Endothelial cell of umbilical vein (primary cell): Measurements from ENCODE around the gene KLC1. TPM values are rescaled to one million over a fixed set of nuclear protein-coding genes. Genes with fewer than 3 reads are reported as not detected.

Experiments used
- BruUV-seq: library from RNA; stranded (reverse); fragments of 400-500 nt; replicated peaks from 2 replicates; lab custom pipeline; 2021; lab: Mats Ljungman, UMichigan
- CTCF ChIA-PET: fragments of 300-600, 350-600 bp; sonication (Branson Sonifier 250); formaldehyde crosslinking; loops from one replicate; lab custom pipeline; 2021; ENCODE audit warnings: antibody characterized with exemption, inconsistent platforms; lab: Charles Lee
- POLR2A ChIA-PET: fragments of 300-600, 350-600 bp; sonication (Branson Sonifier 250); formaldehyde crosslinking; loops from one replicate; lab custom pipeline; 2021; ENCODE audit warnings: antibody characterized with exemption, inconsistent platforms; lab: Charles Lee
- DNase-seq: peaks from one replicate; pipeline ENCODE4 v3.0.0-alpha.2; 2011; ENCODE audit warnings: low read depth, low spot score
- FAIRE-seq: peaks from 2 replicates; lab custom pipeline; 2011; peaks lifted over from hg19 to GRCh38; lab: Jason Lieb, UNC
- H2AFZ ChIP-seq: 2 replicates; pipeline ENCODE4 v1.6.0; 2012; ENCODE audit warnings: low read depth, low read length, control low read depth, inconsistent platforms
- H3K27ac ChIP-seq: 2 replicates; pipeline ENCODE4 v1.5.1; 2011; ENCODE audit warnings: low read depth, mild to moderate bottlenecking, control low read depth, low read length, moderate library complexity; ENCODE audit not compliant: insufficient read depth
- H3K27me3 ChIP-seq, 2 experiments: 2 replicates each; pipeline versions ENCODE4 v1.6.0 to v1.6.1; 2011; ENCODE audit warnings: low read length in 2 of 2, mixed read lengths in 1 of 2; ENCODE audit not compliant: control insufficient read depth in 2 of 2, insufficient read depth in 2 of 2
- H3K36me3 ChIP-seq, 2 experiments: 2 replicates in 1 of 2; 3 replicates in 1 of 2; pipeline ENCODE4 v1.5.1; 2011; ENCODE audit warnings: low read length in 2 of 2, mild to moderate bottlenecking in 1 of 2, moderate library complexity in 1 of 2; ENCODE audit not compliant: control insufficient read depth in 2 of 2, insufficient read depth in 2 of 2; ENCODE audit errors: extremely low read depth in 1 of 2
- H3K4me1 ChIP-seq: 3 replicates; pipeline ENCODE4 v1.5.1; 2011; ENCODE audit warnings: mild to moderate bottlenecking, low read length; ENCODE audit not compliant: control insufficient read depth, insufficient read depth; ENCODE audit errors: extremely low read depth
- H3K4me2 ChIP-seq: 2 replicates; pipeline ENCODE4 v1.6.1; 2011; ENCODE audit warnings: low read length, control low read depth, mixed read lengths; ENCODE audit not compliant: insufficient read depth
- H3K4me3 ChIP-seq, 3 experiments: fragments of 200-600 bp in 1 of 3; sonication (generic), shearing (Covaris generic) in 1 of 3; replicated peaks in 1 of 3; 2 replicates each; pipeline ENCODE4 v1.5.1; 2011 to 2016; ENCODE audit warnings: control low read depth in 3 of 3, low read length in 3 of 3, mild to moderate bottlenecking in 2 of 3, inconsistent platforms in 1 of 3, low read depth in 1 of 3, moderate library complexity in 1 of 3; ENCODE audit not compliant: insufficient read depth in 1 of 3
- H3K79me2 ChIP-seq: 2 replicates; pipeline ENCODE4 v1.6.0; 2012; ENCODE audit warnings: low read length, inconsistent platforms; ENCODE audit not compliant: control insufficient read depth, insufficient read depth
- H3K9ac ChIP-seq: replicated peaks from 2 replicates; pipeline ENCODE3; 2011; ENCODE audit warnings: low read length, control low read depth; ENCODE audit not compliant: insufficient read depth; ENCODE audit errors: extremely low read depth
- H3K9me1 ChIP-seq: replicated peaks from 3 replicates; pipeline ENCODE4 v1.6.0; 2011; ENCODE audit warnings: mild to moderate bottlenecking, low read length; ENCODE audit not compliant: control insufficient read depth, insufficient read depth; ENCODE audit errors: extremely low read depth
- H3K9me3 ChIP-seq: replicated peaks from 2 replicates; pipeline ENCODE4 v1.5.1; 2012; ENCODE audit warnings: low read length, inconsistent platforms; ENCODE audit not compliant: control insufficient read depth, insufficient read depth
- H4K20me1 ChIP-seq: replicated peaks from 2 replicates; pipeline ENCODE3; 2011; ENCODE audit warnings: mild to moderate bottlenecking, low read length; ENCODE audit not compliant: control insufficient read depth, insufficient read depth; ENCODE audit errors: extremely low read depth
- CTCF ChIP-seq, 2 donors: IDR thresholded peaks; 1 replicate in 1 of 2; 2 replicates in 1 of 2; pipeline ENCODE4 v1.5.1; 2011; ENCODE audit warnings: low read length in 2 of 2, mild to moderate bottlenecking in 2 of 2, moderate library complexity in 2 of 2, control low read depth in 1 of 2, inconsistent platforms in 1 of 2, low read depth in 1 of 2; ENCODE audit not compliant: insufficient read depth in 1 of 2; ENCODE audit errors: extremely low read depth in 1 of 2
- EZH2 ChIP-seq: IDR thresholded peaks from 2 replicates; pipeline ENCODE4 v1.6.1; 2012; ENCODE audit warnings: borderline replicate concordance, low read depth, mild to moderate bottlenecking, moderate library complexity, low read length, inconsistent platforms; ENCODE audit not compliant: severe bottlenecking
- FOS ChIP-seq: IDR thresholded peaks from 2 replicates; pipeline ENCODE4 v1.6.1; 2011; ENCODE audit warnings: mild to moderate bottlenecking, low read length, moderate library complexity, borderline replicate concordance; ENCODE audit not compliant: insufficient read depth
- GATA2 ChIP-seq: IDR thresholded peaks from 2 replicates; pipeline ENCODE4 v1.7.0; 2011; ENCODE audit warnings: low read depth, mild to moderate bottlenecking, moderate library complexity, mixed read lengths, low read length; ENCODE audit not compliant: insufficient read length, insufficient read depth
- JUN ChIP-seq: IDR thresholded peaks from 2 replicates; pipeline ENCODE4 v1.6.1; 2011; ENCODE audit warnings: borderline replicate concordance, low read depth; ENCODE audit not compliant: insufficient read length, insufficient read depth
- MAX ChIP-seq: IDR thresholded peaks from 2 replicates; pipeline ENCODE4 v1.6.1; 2011; ENCODE audit not compliant: insufficient read depth, insufficient read length
- MYC ChIP-seq: IDR thresholded peaks from one replicate; pipeline ENCODE4 v1.6.1; 2011; ENCODE audit warnings: mild to moderate bottlenecking, low read depth, low read length
- POLR2A ChIP-seq: IDR thresholded peaks from 2 replicates; pipeline ENCODE4 v1.6.1; 2012; ENCODE audit warnings: low read depth, mild to moderate bottlenecking, control low read depth, low read length
- POLR2AphosphoS5 ChIP-seq: IDR thresholded peaks from 2 replicates; pipeline ENCODE4 v1.6.1; 2012; ENCODE audit warnings: low read depth, mild to moderate bottlenecking, control low read depth, low read length, moderate library complexity; ENCODE audit not compliant: insufficient read depth
- dilution Hi-C: fragments of 300-500 bp; cut with MboI; formaldehyde crosslinking; loops from one replicate; pipeline ENCODE4 v1.15.0; 2019; ENCODE audit warnings: low sequenced_read_pairs; ENCODE audit not compliant: extremely low pct_ligation_motif_present
- intact Hi-C: fragments of 100-400 bp; cut with micrococcal nuclease; formaldehyde crosslinking; loops from one replicate; pipeline ENCODE4 v1.10.0; 2022
- polyA plus RNA-seq, 4 experiments: library from polyadenylated mRNA; depleted of rRNA in 3 of 4; stranded (reverse) in 3 of 4; unstranded in 1 of 4; fragments of >200 nt; gene quantifications; 2 replicates each; pipeline versions ENCODE4 v1.2.1 to v1.2.3, GENCODE V29; 2011 to 2012; ENCODE audit warnings: missing spikeins in 1 of 4
- total RNA-seq: library from RNA; stranded (reverse); gene quantifications from 2 replicates; pipeline ENCODE4 v1.2.3, GENCODE V29; 2021

The KLC1 gene
- total and polyA plus RNA-seq, 2 donors (not counting 3 experiments of a cell fraction or from before 2014, with no cell fraction given) = 124 to 233 TPM

DNA sequence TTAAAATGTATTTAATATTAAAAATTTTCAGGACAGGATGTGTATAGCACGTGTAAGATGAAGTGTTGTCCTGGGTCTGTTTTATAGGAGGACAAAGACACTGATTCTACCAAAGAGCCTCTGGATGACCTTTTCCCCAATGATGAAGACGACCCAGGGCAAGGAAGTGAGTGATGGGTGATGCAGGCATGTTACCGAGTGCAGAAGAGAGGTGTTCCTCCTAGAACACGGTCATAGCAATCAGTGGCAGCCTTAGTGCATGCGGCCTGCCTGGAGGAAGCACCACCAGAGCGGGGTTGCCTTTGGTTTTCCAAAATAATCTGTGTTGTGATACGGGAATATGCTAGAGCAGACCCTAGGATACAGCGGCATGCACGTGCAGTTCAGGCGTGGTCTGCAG is 33.0 kb downstream of the KLC1 start:
- dilution Hi-C loops = no loop called here
- CTCF ChIA-PET = no interaction called here
- Histone ChIP-seq H3K9ac (no peak overlapping the region), H3K9me1 (no peaks in the 10 kb centered on the region), H3K27me3 (no peaks in the 10 kb centered on the region), H3K4me1 (no peaks in the 10 kb centered on the region), H4K20me1 (no peaks in the 10 kb centered on the region), H2AFZ (no peak overlapping the region), H3K4me3 (no peak overlapping the region), H3K27ac (no peak overlapping the region), H3K36me3 (peaks cover 23 to 26% of the 10 kb centered on the region in 2 experiments), H3K4me2 (no peak overlapping the region), H3K79me2 (peaks cover 53% of the 10 kb centered on the region), H3K9me3 (no peaks in the 10 kb centered on the region)
- no TSS peak for BruUV-seq
- intact Hi-C loops = no loop called here
- no peak for TF ChIP-seq MYC
- TF ChIP-seq GATA2 = no peak
- no peak for FAIRE-seq
- no peak for DNase-seq
- POLR2A ChIA-PET = no interaction called here

DNA sequence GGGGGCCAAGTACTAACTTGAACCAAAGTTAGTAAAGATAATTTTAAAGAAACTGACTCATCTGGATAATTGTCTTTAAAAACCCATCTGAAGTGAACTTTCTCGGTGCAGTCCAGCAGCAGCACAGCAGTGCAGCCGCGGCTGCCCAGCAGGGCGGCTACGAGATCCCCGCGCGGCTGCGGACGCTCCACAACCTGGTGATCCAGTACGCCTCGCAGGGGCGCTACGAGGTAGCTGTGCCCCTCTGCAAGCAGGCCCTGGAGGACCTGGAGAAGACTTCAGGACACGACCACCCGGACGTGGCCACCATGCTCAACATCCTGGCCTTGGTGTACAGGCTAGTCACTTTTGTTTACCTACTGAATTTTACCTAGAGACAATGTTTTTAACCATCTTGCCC is 33.6 kb downstream of the KLC1 start:
- DNase-seq = no peak
- TF ChIP-seq FOS (no peak), GATA2 (no peak), MAX (no peak), POLR2AphosphoS5 (no peak), POLR2A (no peak), CTCF (IDR thresholded peaks at IDR 0.05; ENCODE audit: extremely low read depth in 1 of 2, insufficient read depth in 1 of 2, low read depth in 1 of 2, low read length in 2 of 2) (no peak), MYC (no peak), EZH2 (no peak), JUN (no peak)
- CTCF ChIA-PET = no interaction called here
- Histone ChIP-seq H3K79me2 (peaks cover 51% of the 10 kb centered on the region), H4K20me1 (no peaks in the 10 kb centered on the region), H3K4me2 (no peak overlapping the region), H3K27me3 (no peaks in the 10 kb centered on the region), H3K36me3 (peaks cover 19 to 26% of the 10 kb centered on the region in 2 experiments), H3K27ac (no peak overlapping the region), H3K4me1 (no peaks in the 10 kb centered on the region), H3K4me3 (no peak overlapping the region), H3K9me1 (no peaks in the 10 kb centered on the region), H2AFZ (no peak overlapping the region), H3K9ac (no peak overlapping the region), H3K9me3 (no peaks in the 10 kb centered on the region)
- POLR2A ChIA-PET = no interaction called here
- dilution Hi-C loops (no loop called here), intact Hi-C loops (no loop called here)
- BruUV-seq = no TSS peak
- FAIRE-seq = no peak
